NCI-H1417 treated with DMSO at 0.1 percent for 48 hours (cell line): ENCODE data around the gene MYH4.

Experiments
- DNase-seq: peaks from one replicate; lab custom pipeline; 2025; lab: John Stamatoyannopoulos, UW

Gene MYH4

GRCh38 chr17:10421900-10422542, 47.3 kb downstream of the MYH4 start, which contains the start of gene MYH8:
MYH8 (minus strand) TSS chr17:10421950; CDS start chr17:10420227, 1,723 bp downstream.
- no peak for DNase-seq

GRCh38 chr17:10421211-10421610, 48.1 kb downstream of the MYH4 start:
- DNase-seq = no peak

GRCh38 chr17:10420811-10421210, 48.5 kb downstream of the MYH4 start:
- no peak for DNase-seq

GRCh38 chr17:10417431-10417830, 51.9 kb downstream of the MYH4 start:
- no peak for DNase-seq

- no peak for DNase-seq
These were observed 54.2 kb downstream of the MYH4 start for GRCh38 chr17:10415161-10415560.

GRCh38 chr17:10403589-10403988, 65.8 kb downstream of the MYH4 start:
- no peak for DNase-seq

GRCh38 chr17:10398352-10398751, 71.0 kb downstream of the MYH4 start:
- DNase-seq = no peak

- DNase-seq = no peak
These were observed 72.7 kb downstream of the MYH4 start for GRCh38 chr17:10396524-10397163.

GRCh38 chr17:10394201-10394887, 75.0 kb downstream of the MYH4 start:
- no peak for DNase-seq
